Mesendoderm (in vitro differentiated cells): ENCODE measurements around the gene MAST2.
"Not testable (repeated sequence)": the region's sequence is repeated elsewhere in the genome, so short reads cannot be mapped to it uniquely, and the experiment has no call there.

Experiments used
- DNase-seq: peaks from one replicate; pipeline ENCODE4 v3.0.0; 2013
- H2AK5ac ChIP-seq: 2 replicates; pipeline ENCODE4 v1.6.1; 2013; ENCODE audit warnings: low read length, inconsistent platforms
- H2BK120ac ChIP-seq: 2 replicates; pipeline ENCODE4 v1.6.1; 2013; ENCODE audit warnings: low read depth, mild to moderate bottlenecking, low read length, moderate library complexity, mixed read lengths
- H2BK15ac ChIP-seq: replicated peaks from 2 replicates; pipeline ENCODE4 v1.6.1; 2013; ENCODE audit warnings: low read depth, mild to moderate bottlenecking, moderate library complexity
- H2BK5ac ChIP-seq: 2 replicates; pipeline ENCODE4 v1.6.1; 2013; ENCODE audit warnings: low read length, inconsistent platforms
- H3K18ac ChIP-seq: 2 replicates; pipeline ENCODE4 v1.6.1; 2013; ENCODE audit warnings: mild to moderate bottlenecking, low read length, mixed read lengths
- H3K23ac ChIP-seq: one replicate; pipeline ENCODE4 v1.6.1; 2013; ENCODE audit warnings: low read length
- H3K27ac ChIP-seq: 2 replicates; pipeline ENCODE4 v1.5.1; 2013; ENCODE audit warnings: low read depth, mild to moderate bottlenecking, inconsistent platforms, low read length, moderate library complexity
- H3K27me3 ChIP-seq: 2 replicates; pipeline ENCODE4 v1.6.1; 2013; ENCODE audit warnings: low read length, control low read depth, mild to moderate bottlenecking, inconsistent platforms; ENCODE audit not compliant: insufficient read depth, poor library complexity
- H3K36me3 ChIP-seq: 2 replicates; pipeline ENCODE4 v1.6.1; 2013; ENCODE audit warnings: low read length, inconsistent platforms; ENCODE audit not compliant: control insufficient read depth, insufficient read depth
- H3K4ac ChIP-seq: one replicate; pipeline ENCODE4 v1.6.1; 2013; ENCODE audit warnings: low read depth, mild to moderate bottlenecking, low read length, moderate library complexity
- H3K4me1 ChIP-seq: 2 replicates; pipeline ENCODE4 v1.6.1; 2013; ENCODE audit warnings: low read depth, low read length, inconsistent platforms; ENCODE audit not compliant: control insufficient read depth
- H3K4me2 ChIP-seq: 2 replicates; pipeline ENCODE4 v1.6.1; 2013; ENCODE audit warnings: low read length
- H3K4me3 ChIP-seq: 2 replicates; pipeline ENCODE4 v1.5.1; 2013; ENCODE audit warnings: mild to moderate bottlenecking, low read length
- H3K56ac ChIP-seq: one replicate; pipeline ENCODE4 v1.6.1; 2013; ENCODE audit warnings: low read length
- H3K79me1 ChIP-seq: 2 replicates; pipeline ENCODE4 v1.6.1; 2013; ENCODE audit warnings: low read length, inconsistent platforms
- H3K79me2 ChIP-seq: 2 replicates; pipeline ENCODE4 v1.6.1; 2013; ENCODE audit warnings: mild to moderate bottlenecking, low read length; ENCODE audit not compliant: control insufficient read depth, insufficient read depth
- H3K9ac ChIP-seq: 2 replicates; pipeline ENCODE4 v1.6.1; 2013; ENCODE audit warnings: low read length, inconsistent platforms
- H4K5ac ChIP-seq: one replicate; pipeline ENCODE4 v1.6.1; 2013; ENCODE audit warnings: low read length
- H4K8ac ChIP-seq: one replicate; pipeline ENCODE4 v1.6.1; 2013; ENCODE audit warnings: low read depth, mild to moderate bottlenecking, control low read depth, low read length, moderate library complexity
- WGBS: extraction: QIAGEN DNeasy Blood & Tissue Kit; methylation state at CpG from one replicate; pipeline ENCODE4 v1.1.7; 2013; ENCODE audit warnings: low lambda C conversion rate, missing lambda C conversion rate; ENCODE audit not compliant: insufficient coverage; ENCODE audit errors: extremely low coverage; 5-methylcytosine and 5-hydroxymethylcytosine counted together

Gene MAST2

DNA sequence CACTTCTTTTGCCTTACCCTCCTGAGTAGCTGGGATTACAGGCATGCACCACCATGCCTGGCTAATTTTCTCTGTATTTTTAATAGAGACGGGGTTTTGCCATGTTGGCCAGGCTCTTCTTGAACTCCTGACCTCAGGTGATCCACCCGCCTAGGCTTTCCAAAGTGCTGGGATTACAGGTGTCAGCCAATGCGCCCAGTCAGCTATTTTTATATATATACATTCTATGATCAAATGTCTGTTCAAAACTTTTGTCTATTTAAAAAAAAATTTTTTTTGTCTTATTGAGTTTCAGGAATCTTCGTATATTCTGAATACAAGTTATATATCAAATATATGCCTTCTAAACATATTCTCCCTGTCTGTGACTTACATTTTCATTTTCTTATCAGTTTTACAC lies 34.9 kb downstream of the MAST2 start:
- H3K27me3 ChIP-seq, H3K18ac ChIP-seq, H2BK5ac ChIP-seq, H3K79me2 ChIP-seq, H4K5ac ChIP-seq, H3K9ac ChIP-seq, H3K56ac ChIP-seq, H2BK15ac ChIP-seq, H3K27ac ChIP-seq, H3K36me3 ChIP-seq, H3K79me1 ChIP-seq, H3K4me2 ChIP-seq, H3K23ac ChIP-seq, H2BK120ac ChIP-seq, DNase-seq, H3K4ac ChIP-seq, H4K8ac ChIP-seq, H2AK5ac ChIP-seq, H3K4me1 ChIP-seq, H3K4me3 ChIP-seq: not testable (repeated sequence)
- no CpG with 5 or more reads among the region's 4 CpGs for WGBS

DNA sequence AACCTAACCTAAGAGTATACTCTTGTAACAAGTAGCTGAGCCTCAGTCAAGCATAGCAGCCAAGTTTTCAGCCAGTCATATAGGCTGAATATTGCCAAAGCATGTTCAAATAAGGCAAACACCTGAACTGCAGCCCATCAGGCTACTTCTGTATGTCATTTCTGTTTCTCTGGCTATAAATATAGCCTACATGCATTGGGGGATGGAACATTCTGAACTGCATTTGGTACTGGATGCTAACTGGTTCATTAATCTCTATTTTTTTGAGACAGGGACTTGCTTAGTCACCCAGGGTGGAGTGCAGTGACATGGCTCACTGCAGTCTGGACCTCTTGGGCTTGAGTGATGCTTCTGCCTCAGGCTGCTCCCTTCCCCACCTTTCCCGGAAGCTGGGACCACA lies 37.3 kb downstream of the MAST2 start:
- H3K79me2 ChIP-seq: no peaks in the 10 kb centered on the region
- no peak overlapping the region for H3K9ac ChIP-seq
- H3K23ac ChIP-seq: no peak overlapping the region
- no peak overlapping the region for H3K18ac ChIP-seq
- no peak overlapping the region for H2BK120ac ChIP-seq
- H3K4me2 ChIP-seq: no peak overlapping the region
- no peak for DNase-seq
- H2BK5ac ChIP-seq: no peak overlapping the region
- H3K27me3 ChIP-seq: no peaks in the 10 kb centered on the region
- H4K8ac ChIP-seq: no peak overlapping the region
- H3K56ac ChIP-seq: no peak overlapping the region
- H2BK15ac ChIP-seq: no peak overlapping the region
- peaks cover 3% of the 10 kb centered on the region for H3K79me1 ChIP-seq
- H2AK5ac ChIP-seq: no peak overlapping the region
- no peaks in the 10 kb centered on the region for H3K4me1 ChIP-seq
- no peak overlapping the region for H4K5ac ChIP-seq
- WGBS: no CpG with 5 or more reads among the region's 1 CpG
- no peak overlapping the region for H3K4ac ChIP-seq
- H3K4me3 ChIP-seq: no peak overlapping the region
- no peak overlapping the region for H3K27ac ChIP-seq
- H3K36me3 ChIP-seq: no peaks in the 10 kb centered on the region

DNA sequence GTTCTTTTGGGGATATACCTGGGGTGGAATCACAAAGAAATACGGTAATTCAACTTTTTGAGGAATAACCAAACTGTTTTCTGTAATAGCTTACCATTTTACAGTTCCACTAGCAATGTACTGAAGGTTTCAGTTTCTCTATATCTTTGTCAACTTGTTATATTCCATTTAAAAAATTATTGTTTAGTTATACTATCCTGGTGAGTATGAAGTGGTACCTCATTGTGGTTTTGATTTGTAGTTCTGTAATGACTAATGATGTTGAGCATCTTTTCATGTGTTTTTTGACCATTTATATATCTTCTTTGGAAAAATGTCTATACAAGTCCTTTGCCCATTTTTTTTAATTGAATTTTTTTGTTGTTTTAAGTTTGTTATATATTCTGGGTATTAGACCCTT lies 39.4 kb downstream of the MAST2 start:
- Histone ChIP-seq H3K27ac (no peak overlapping the region), H4K5ac (no peak overlapping the region), H3K79me1 (peaks cover 2% of the 10 kb centered on the region), H2BK5ac (no peak overlapping the region), H3K79me2 (no peaks in the 10 kb centered on the region), H3K4me2 (no peak overlapping the region), H2BK120ac (no peak overlapping the region), H4K8ac (no peak overlapping the region), H3K4me1 (no peaks in the 10 kb centered on the region), H3K23ac (no peak overlapping the region), H3K56ac (no peak overlapping the region), H2BK15ac (no peak overlapping the region), H3K27me3 (no peaks in the 10 kb centered on the region), H3K4me3 (no peak overlapping the region), H3K18ac (no peak overlapping the region), H3K36me3 (no peaks in the 10 kb centered on the region), H3K9ac (no peak overlapping the region), H3K4ac (no peak overlapping the region), H2AK5ac (no peak overlapping the region)
- no peak for DNase-seq
- no CpG with 5 or more reads among the region's 1 CpG for WGBS

DNA sequence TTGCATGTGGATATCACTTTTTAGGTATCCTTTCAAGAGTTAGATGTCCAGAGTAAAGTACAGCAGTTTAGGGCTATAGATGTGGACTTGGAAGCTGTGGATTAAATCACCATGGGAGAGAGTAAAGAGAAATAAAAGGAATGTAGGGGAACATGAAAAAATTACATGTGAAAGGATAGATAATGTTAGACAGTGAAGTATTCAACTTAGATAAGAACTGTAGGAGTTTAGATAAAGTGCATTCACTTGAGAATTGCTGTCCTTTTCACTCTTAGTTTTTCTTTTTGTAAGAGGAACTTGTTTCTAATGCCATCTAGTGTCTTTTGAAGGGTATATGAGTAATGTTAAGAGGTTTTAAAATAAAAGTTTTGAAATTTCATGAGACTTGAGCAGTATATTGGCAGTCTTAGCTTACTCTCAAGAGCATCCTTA lies 40.1 kb downstream of the MAST2 start:
- no peak overlapping the region for H2BK120ac ChIP-seq
- H3K56ac ChIP-seq: no peak overlapping the region
- no peak overlapping the region for H4K8ac ChIP-seq
- H3K27me3 ChIP-seq: no peaks in the 10 kb centered on the region
- H3K27ac ChIP-seq: no peak overlapping the region
- H3K9ac ChIP-seq: no peak overlapping the region
- no peak overlapping the region for H3K4me2 ChIP-seq
- H2BK5ac ChIP-seq: no peak overlapping the region
- H2BK15ac ChIP-seq: no peak overlapping the region
- peaks cover 2% of the 10 kb centered on the region for H3K79me1 ChIP-seq
- no peak overlapping the region for H3K4me3 ChIP-seq
- no peak overlapping the region for H3K18ac ChIP-seq
- no peak overlapping the region for H3K4ac ChIP-seq
- no peaks in the 10 kb centered on the region for H3K79me2 ChIP-seq
- no peak overlapping the region for H3K23ac ChIP-seq
- peak; percentile 47 for DNase-seq
- no peak overlapping the region for H4K5ac ChIP-seq
- H2AK5ac ChIP-seq: no peak overlapping the region
- no peaks in the 10 kb centered on the region for H3K36me3 ChIP-seq
- H3K4me1 ChIP-seq: peaks cover 2% of the 10 kb centered on the region

DNA sequence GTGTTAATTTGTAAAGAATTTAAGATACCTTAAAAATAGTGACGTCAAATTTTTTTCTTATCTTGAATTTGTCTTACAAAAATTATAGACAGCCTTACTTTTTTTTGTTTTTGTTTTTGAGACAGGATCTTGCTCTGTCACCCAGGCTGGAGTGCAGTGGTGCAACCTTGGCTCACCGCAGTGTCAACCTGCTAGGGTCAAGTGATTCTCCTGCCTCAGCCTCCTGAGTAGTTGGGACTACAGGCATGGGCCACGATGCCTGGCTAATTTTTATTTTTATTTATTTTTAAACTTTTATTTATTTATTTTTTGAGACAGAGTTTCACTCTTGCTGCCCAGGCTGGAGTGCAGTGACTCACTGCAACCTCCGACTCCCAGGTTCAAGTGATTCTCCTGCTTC lies 40.6 kb downstream of the MAST2 start:
- not testable (repeated sequence) for H3K4me2 ChIP-seq, H3K36me3 ChIP-seq, H3K79me1 ChIP-seq, H3K56ac ChIP-seq, H4K8ac ChIP-seq, H2AK5ac ChIP-seq, DNase-seq, H3K79me2 ChIP-seq, H3K4me3 ChIP-seq, H2BK5ac ChIP-seq, H2BK120ac ChIP-seq, H2BK15ac ChIP-seq, H3K23ac ChIP-seq, H3K4me1 ChIP-seq, H3K18ac ChIP-seq, H3K4ac ChIP-seq, H3K27me3 ChIP-seq, H4K5ac ChIP-seq, H3K9ac ChIP-seq, H3K27ac ChIP-seq
- no CpG with 5 or more reads among the region's 4 CpGs for WGBS

DNA sequence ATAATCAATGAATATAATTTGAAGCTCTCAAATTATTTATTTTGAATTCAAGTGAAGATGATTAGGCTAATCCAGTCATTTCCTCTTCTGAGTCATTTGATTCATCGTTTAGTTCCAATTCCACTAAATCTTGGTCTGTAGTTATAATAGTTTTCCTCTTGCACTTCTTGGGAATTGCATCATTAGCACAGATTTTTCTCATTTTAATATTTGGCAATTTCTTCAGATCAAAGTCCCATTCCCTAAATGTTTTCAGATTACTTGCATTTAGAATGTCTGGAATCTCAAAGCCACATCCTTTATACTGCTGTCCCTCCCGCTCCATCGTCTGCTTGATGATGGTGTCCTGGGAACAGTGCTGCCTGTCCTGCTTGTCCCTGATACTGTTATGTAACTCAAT lies 43.5 kb downstream of the MAST2 start:
- Histone ChIP-seq H3K56ac (no peak overlapping the region), H2BK5ac (no peak overlapping the region), H3K79me2 (no peaks in the 10 kb centered on the region), H3K18ac (no peak overlapping the region), H3K36me3 (no peaks in the 10 kb centered on the region), H3K23ac (no peak overlapping the region), H2BK120ac (no peak overlapping the region), H2BK15ac (no peak overlapping the region), H3K4ac (no peak overlapping the region), H3K9ac (no peak overlapping the region), H2AK5ac (no peak overlapping the region), H4K5ac (no peak overlapping the region), H3K79me1 (peaks cover 4% of the 10 kb centered on the region), H3K27me3 (no peaks in the 10 kb centered on the region), H4K8ac (no peak overlapping the region), H3K4me1 (peaks cover 3% of the 10 kb centered on the region), H3K4me2 (no peak overlapping the region), H3K27ac (no peak overlapping the region), H3K4me3 (no peak overlapping the region)
- no CpG with 5 or more reads among the region's 3 CpGs for WGBS
- DNase-seq: no peak
